ENCODE measurements around the gene MDGA2. TPM values are rescaled to one million over a fixed set of nuclear protein-coding genes. Genes with fewer than 3 reads are reported as not detected.

Gene MDGA2
- total and polyA plus RNA-seq, 9 donors = 0.11 to 0.61 (median 0.30) TPM

DNA sequence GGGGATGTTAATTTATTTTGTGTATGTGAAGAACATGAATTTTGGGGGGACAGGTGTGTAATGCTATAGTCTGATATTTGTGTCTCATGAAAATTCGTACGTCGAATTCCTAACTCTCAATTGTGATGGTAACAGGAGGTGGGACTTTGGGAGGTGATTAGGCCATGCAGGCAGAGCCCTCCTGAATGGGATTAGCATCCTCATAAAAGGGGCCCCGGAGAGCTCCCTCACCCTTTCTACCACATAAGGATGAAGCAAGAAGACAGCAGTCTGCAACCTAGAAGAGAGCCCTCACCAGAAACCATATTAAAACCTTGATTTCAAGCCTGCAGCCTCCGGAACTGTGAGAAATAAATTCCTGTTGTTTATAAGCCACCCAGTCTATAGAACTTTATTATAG, 165.4 kb downstream of the MDGA2 start:
- WGBS (ENCODE audit: insufficient coverage) = no CpG with 5 or more reads among the region's 5 CpGs
- H3K4me3 ChIP-seq (ENCODE audit: low read length) = no peak overlapping the region
- no peaks in the 10 kb centered on the region for H3K4me1 ChIP-seq (ENCODE audit: control insufficient read depth, insufficient read depth, low read length)
- H3K9me3 ChIP-seq (replicated peaks; ENCODE audit: control insufficient read depth, low read depth, low read length) = no peaks in the 10 kb centered on the region
- no peaks in the 10 kb centered on the region for H3K27me3 ChIP-seq (ENCODE audit: control insufficient read depth, insufficient read depth, low read length)
- DNase-seq = no peak
- H3K36me3 ChIP-seq (ENCODE audit: control insufficient read depth, insufficient read depth, low read length) = no peaks in the 10 kb centered on the region
- H3K27ac ChIP-seq (ENCODE audit: low read length) = no peak overlapping the region

DNA sequence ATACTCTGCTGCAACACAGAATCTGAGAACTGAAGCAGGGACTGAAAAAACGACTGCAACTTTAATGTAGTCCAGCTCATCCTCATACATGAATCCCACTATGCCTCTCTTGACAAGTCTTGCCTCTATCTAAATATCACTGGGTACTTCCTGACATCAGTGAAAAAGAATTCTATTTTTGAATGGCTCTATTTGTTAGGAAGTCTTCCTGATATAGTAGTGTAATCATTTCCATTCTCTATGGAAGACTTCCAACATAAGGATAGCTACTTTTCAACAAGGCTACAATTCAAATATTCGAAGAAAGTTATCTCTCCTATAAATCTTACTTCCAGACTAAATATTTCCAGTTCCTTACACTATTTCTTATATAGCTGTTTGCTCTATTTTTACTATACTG, 167.5 kb downstream of the MDGA2 start:
- Histone ChIP-seq H3K27ac (ENCODE audit: low read length) (no peak overlapping the region), H3K27me3 (ENCODE audit: control insufficient read depth, insufficient read depth, low read length) (no peaks in the 10 kb centered on the region), H3K36me3 (ENCODE audit: control insufficient read depth, insufficient read depth, low read length) (no peaks in the 10 kb centered on the region), H3K4me3 (ENCODE audit: low read length) (no peak overlapping the region), H3K4me1 (ENCODE audit: control insufficient read depth, insufficient read depth, low read length) (no peaks in the 10 kb centered on the region), H3K9me3 (replicated peaks; ENCODE audit: control insufficient read depth, low read depth, low read length) (no peaks in the 10 kb centered on the region)
- no CpG with 5 or more reads among the region's 2 CpGs for WGBS (ENCODE audit: insufficient coverage)
- peak; percentile 51 for DNase-seq

DNA sequence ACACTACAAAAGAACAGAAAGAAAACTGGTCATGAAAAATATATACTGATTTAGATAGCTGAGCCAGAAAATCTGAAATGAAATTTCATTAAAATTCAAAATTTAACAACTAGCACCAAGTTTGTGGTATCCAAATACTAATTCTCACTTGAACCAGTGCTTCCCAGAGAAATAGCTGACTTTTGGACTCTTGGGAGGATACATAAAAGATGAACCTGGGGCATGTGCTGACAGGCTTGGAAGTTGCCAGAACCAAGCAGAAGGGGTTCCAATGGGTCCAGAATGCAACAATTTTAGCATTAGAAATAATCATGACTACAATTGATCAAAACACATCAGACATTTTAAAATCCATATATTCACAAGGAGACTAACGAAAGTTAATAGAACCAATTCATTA, 175.0 kb downstream of the MDGA2 start:
- Histone ChIP-seq H3K4me1 (ENCODE audit: control insufficient read depth, insufficient read depth, low read length) (no peaks in the 10 kb centered on the region), H3K27ac (ENCODE audit: low read length) (no peak overlapping the region), H3K9me3 (replicated peaks; ENCODE audit: control insufficient read depth, low read depth, low read length) (no peaks in the 10 kb centered on the region), H3K27me3 (ENCODE audit: control insufficient read depth, insufficient read depth, low read length) (no peaks in the 10 kb centered on the region), H3K36me3 (ENCODE audit: control insufficient read depth, insufficient read depth, low read length) (no peaks in the 10 kb centered on the region), H3K4me3 (ENCODE audit: low read length) (no peak overlapping the region)
- DNase-seq = no peak
- no CpG with 5 or more reads among the region's 1 CpG for WGBS (ENCODE audit: insufficient coverage)

DNA sequence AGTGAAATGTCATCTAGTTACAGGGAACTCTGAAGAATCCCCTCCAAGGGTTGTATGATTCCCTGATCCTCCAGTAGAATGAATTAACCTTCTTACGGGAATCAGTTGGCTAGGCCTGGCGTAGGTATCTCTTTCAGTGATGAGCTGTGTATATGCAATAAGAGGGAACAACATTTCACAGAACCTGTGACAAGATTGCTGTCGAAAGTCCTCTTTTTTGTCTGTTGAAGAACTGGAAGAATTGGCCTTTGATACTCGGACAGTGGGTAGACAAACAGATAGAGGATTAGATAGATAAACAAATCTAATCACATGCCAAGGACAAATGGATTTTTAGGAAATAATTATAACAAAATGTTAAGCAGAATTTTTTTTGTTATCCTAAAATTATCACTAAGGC, 184.6 kb downstream of the MDGA2 start:
- WGBS (ENCODE audit: insufficient coverage) = no CpG with 5 or more reads among the region's 4 CpGs
- H3K36me3 ChIP-seq (ENCODE audit: control insufficient read depth, insufficient read depth, low read length) = no peaks in the 10 kb centered on the region
- H3K4me3 ChIP-seq (ENCODE audit: low read length) = no peak overlapping the region
- no peaks in the 10 kb centered on the region for H3K9me3 ChIP-seq (replicated peaks; ENCODE audit: control insufficient read depth, low read depth, low read length)
- H3K4me1 ChIP-seq (ENCODE audit: control insufficient read depth, insufficient read depth, low read length) = no peaks in the 10 kb centered on the region
- no peak overlapping the region for H3K27ac ChIP-seq (ENCODE audit: low read length)
- no peak for DNase-seq
- no peaks in the 10 kb centered on the region for H3K27me3 ChIP-seq (ENCODE audit: control insufficient read depth, insufficient read depth, low read length)

DNA sequence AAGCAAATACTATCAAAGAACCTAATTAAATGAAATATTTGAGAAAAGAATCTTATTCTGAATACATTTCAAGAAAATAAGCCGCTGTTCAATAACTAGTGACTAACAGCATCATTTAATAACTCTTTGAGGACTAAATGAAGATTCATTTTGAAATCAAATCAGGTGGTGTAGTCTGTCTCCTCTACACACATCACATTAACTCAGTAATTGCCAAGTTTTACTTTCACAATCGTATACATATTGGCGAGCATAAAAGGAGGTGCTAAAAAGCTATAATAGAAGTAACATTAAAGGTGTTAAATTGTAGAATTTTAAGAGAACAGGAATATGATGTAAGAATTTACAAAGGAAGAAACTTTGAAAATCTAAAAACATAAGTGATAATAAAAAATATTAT, 185.1 kb downstream of the MDGA2 start:
- H3K27me3 ChIP-seq (ENCODE audit: control insufficient read depth, insufficient read depth, low read length) = no peaks in the 10 kb centered on the region
- no peak overlapping the region for H3K4me3 ChIP-seq (ENCODE audit: low read length)
- no peak overlapping the region for H3K27ac ChIP-seq (ENCODE audit: low read length)
- no peak for DNase-seq
- H3K9me3 ChIP-seq (replicated peaks; ENCODE audit: control insufficient read depth, low read depth, low read length) = no peaks in the 10 kb centered on the region
- H3K36me3 ChIP-seq (ENCODE audit: control insufficient read depth, insufficient read depth, low read length) = no peaks in the 10 kb centered on the region
- no CpG with 5 or more reads among the region's 3 CpGs for WGBS (ENCODE audit: insufficient coverage)
- H3K4me1 ChIP-seq (ENCODE audit: control insufficient read depth, insufficient read depth, low read length) = no peaks in the 10 kb centered on the region

DNA sequence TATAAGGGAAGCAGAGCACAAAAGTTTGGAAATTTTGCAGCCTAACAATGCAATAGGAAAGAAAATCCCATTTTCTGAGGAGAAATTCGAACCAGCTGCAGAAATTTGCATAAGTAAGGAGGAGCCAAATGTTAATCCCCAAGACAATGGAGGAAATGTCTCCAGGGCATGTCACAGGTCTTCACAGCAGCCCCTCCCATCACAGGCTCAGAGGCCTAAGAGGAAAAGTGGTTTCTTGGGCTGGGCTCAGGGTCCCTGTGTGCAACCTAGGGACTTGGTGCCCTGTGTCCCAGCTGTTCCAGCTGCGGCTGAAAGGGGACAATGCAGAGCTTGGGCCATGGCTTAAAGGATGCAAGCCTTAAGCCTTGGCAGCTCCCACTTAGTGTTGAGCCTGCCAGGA, 190.0 kb downstream of the MDGA2 start:
- Histone ChIP-seq H3K4me1 (ENCODE audit: control insufficient read depth, insufficient read depth, low read length) (no peaks in the 10 kb centered on the region), H3K9me3 (replicated peaks; ENCODE audit: control insufficient read depth, low read depth, low read length) (no peaks in the 10 kb centered on the region), H3K27me3 (ENCODE audit: control insufficient read depth, insufficient read depth, low read length) (no peaks in the 10 kb centered on the region), H3K36me3 (ENCODE audit: control insufficient read depth, insufficient read depth, low read length) (no peaks in the 10 kb centered on the region), H3K27ac (ENCODE audit: low read length) (no peak overlapping the region), H3K4me3 (ENCODE audit: low read length) (no peak overlapping the region)
- DNase-seq = no peak
- WGBS (ENCODE audit: insufficient coverage) = 80% methylated on average over 2 of the region's 2 CpGs

DNA sequence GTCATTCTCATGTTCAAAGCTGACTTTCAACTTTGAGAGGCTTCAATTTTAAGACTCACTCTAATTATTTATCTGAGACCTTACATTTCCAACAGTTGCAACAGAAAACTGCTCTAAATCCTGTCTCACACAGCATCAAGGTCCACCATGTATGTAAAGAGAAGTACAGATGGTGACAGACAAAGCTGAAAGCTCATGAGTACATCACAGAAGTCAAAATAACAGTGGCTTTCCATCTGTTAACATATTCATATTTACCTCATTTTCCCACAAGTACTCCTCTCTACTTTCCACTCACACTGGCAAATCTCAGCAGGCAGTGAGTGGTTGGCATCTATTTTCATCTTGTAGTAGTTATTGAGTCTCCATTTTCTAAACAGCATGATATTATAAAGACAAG, 192.0 kb downstream of the MDGA2 start:
- no peak for DNase-seq
- Histone ChIP-seq H3K27me3 (ENCODE audit: control insufficient read depth, insufficient read depth, low read length) (no peaks in the 10 kb centered on the region), H3K36me3 (ENCODE audit: control insufficient read depth, insufficient read depth, low read length) (no peaks in the 10 kb centered on the region), H3K9me3 (replicated peaks; ENCODE audit: control insufficient read depth, low read depth, low read length) (no peaks in the 10 kb centered on the region), H3K27ac (ENCODE audit: low read length) (no peak overlapping the region), H3K4me1 (ENCODE audit: control insufficient read depth, insufficient read depth, low read length) (no peaks in the 10 kb centered on the region), H3K4me3 (ENCODE audit: low read length) (no peak overlapping the region)

DNA sequence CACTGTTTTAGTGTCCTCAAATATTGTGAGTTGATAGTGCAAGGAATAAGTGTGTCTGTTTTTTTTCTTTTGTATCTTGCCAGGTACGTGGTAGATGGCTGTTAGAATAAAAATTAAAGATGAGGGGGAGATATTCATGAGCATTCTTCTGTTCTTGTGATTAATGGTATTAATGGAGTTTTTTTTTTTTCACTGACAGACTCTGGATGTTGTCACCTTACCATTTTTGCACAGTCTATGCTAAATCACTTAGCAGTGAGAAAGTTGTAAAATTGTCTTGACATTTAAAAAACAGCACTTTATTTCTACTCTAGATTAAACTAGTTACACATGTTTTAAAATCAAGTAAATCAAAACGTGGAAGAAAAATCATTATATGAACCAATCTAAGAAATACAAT, 204.3 kb downstream of the MDGA2 start:
- no peaks in the 10 kb centered on the region for H3K27me3 ChIP-seq (ENCODE audit: control insufficient read depth, insufficient read depth, low read length)
- H3K4me3 ChIP-seq (ENCODE audit: low read length) = no peak overlapping the region
- no CpG with 5 or more reads among the region's 2 CpGs for WGBS (ENCODE audit: insufficient coverage)
- no peak overlapping the region for H3K27ac ChIP-seq (ENCODE audit: low read length)
- no peaks in the 10 kb centered on the region for H3K36me3 ChIP-seq (ENCODE audit: control insufficient read depth, insufficient read depth, low read length)
- DNase-seq = no peak
- H3K9me3 ChIP-seq (replicated peaks; ENCODE audit: control insufficient read depth, low read depth, low read length) = no peaks in the 10 kb centered on the region
- H3K4me1 ChIP-seq (ENCODE audit: control insufficient read depth, insufficient read depth, low read length) = no peaks in the 10 kb centered on the region

DNA sequence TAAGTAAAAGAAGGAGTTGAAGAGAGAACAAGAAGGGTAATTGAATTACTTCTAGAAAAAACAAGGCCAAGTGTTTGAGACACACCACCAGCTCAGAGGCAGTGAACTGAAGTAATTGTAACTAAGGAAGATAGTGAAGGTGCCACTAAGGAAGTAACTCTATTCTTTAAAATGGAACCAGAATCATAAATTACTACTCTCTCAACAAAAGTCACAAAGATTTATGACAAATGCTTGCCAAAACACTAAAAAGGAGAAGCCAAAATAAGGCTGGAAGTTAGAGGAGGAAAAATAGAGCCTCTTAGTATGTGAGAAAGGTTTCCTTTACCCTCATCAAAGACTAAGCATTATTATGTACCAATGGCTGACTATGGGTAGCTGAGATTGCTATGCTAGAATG, 208.5 kb downstream of the MDGA2 start:
- Histone ChIP-seq H3K9me3 (replicated peaks; ENCODE audit: control insufficient read depth, low read depth, low read length) (no peaks in the 10 kb centered on the region), H3K27me3 (ENCODE audit: control insufficient read depth, insufficient read depth, low read length) (no peaks in the 10 kb centered on the region), H3K27ac (ENCODE audit: low read length) (no peak overlapping the region), H3K4me1 (ENCODE audit: control insufficient read depth, insufficient read depth, low read length) (no peaks in the 10 kb centered on the region), H3K4me3 (ENCODE audit: low read length) (no peak overlapping the region), H3K36me3 (ENCODE audit: control insufficient read depth, insufficient read depth, low read length) (no peaks in the 10 kb centered on the region)
- no peak for DNase-seq

DNA sequence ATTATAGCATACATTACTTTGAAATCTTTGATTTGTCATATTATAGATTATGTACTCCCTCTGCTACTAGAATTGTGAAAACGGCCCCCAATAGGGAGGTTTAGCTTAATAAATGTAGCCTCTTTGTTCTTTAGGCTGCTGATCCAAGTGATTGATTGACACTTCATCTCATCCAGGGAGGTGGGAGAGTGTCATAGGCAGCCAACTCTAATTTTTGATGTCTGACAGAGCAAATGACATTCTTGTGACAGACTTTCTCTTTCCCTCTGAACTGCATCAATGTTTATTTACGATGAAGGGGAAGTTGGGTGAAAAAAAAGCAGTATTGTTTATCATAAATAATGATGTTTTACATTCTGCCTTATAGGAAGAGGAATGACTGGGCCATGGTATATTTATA, 221.4 kb downstream of the MDGA2 start:
- Histone ChIP-seq H3K27me3 (ENCODE audit: control insufficient read depth, insufficient read depth, low read length) (no peaks in the 10 kb centered on the region), H3K9me3 (replicated peaks; ENCODE audit: control insufficient read depth, low read depth, low read length) (no peaks in the 10 kb centered on the region), H3K4me3 (ENCODE audit: low read length) (no peak overlapping the region), H3K4me1 (ENCODE audit: control insufficient read depth, insufficient read depth, low read length) (no peaks in the 10 kb centered on the region), H3K36me3 (ENCODE audit: control insufficient read depth, insufficient read depth, low read length) (no peaks in the 10 kb centered on the region), H3K27ac (ENCODE audit: low read length) (no peak overlapping the region)
- no CpG with 5 or more reads among the region's 2 CpGs for WGBS (ENCODE audit: insufficient coverage)
- no peak for DNase-seq

DNA sequence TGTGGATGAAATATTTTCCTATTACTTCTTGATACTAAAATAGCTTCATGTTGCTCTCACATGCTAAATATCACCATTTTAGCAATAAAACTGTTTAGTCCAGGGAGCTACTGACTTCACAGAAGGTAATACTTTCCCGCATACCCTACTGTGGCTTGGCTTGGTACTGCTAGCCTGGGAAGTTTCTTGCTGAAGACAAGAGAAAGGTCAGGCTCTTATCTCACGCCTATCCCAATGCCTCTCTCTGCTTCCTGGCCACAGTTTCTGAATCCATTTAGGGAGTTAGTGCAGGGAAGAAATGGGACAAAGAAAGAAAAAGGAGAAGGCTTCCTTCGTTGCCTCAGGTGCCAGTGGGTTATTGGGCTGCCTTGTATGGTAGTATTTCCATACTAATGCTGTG, 228.3 kb downstream of the MDGA2 start:
- H3K9me3 ChIP-seq (replicated peaks; ENCODE audit: control insufficient read depth, low read depth, low read length) = no peaks in the 10 kb centered on the region
- WGBS (ENCODE audit: insufficient coverage) = no CpG with 5 or more reads among the region's 3 CpGs
- H3K36me3 ChIP-seq (ENCODE audit: control insufficient read depth, insufficient read depth, low read length) = no peaks in the 10 kb centered on the region
- no peak overlapping the region for H3K4me3 ChIP-seq (ENCODE audit: low read length)
- no peak overlapping the region for H3K27ac ChIP-seq (ENCODE audit: low read length)
- DNase-seq = no peak
- no peaks in the 10 kb centered on the region for H3K4me1 ChIP-seq (ENCODE audit: control insufficient read depth, insufficient read depth, low read length)
- no peaks in the 10 kb centered on the region for H3K27me3 ChIP-seq (ENCODE audit: control insufficient read depth, insufficient read depth, low read length)
